NCI-H1048 (cell line): ENCODE results near the gene DOCK4.

Experiments used
- DNase-seq: peaks from one replicate; lab custom pipeline; 2025; lab: John Stamatoyannopoulos, UW

The DOCK4 gene

GRCh38 chr7:111852081-111852480, 354.1 kb downstream of the DOCK4 start:
- no peak for DNase-seq

GRCh38 chr7:111846898-111847297, 359.3 kb downstream of the DOCK4 start:
- no peak for DNase-seq

GRCh38 chr7:111845853-111846252, 360.3 kb downstream of the DOCK4 start:
- DNase-seq = no peak

GRCh38 chr7:111844904-111845671, 361.1 kb downstream of the DOCK4 start:
- no peak for DNase-seq

GRCh38 chr7:111842491-111842890, 363.7 kb downstream of the DOCK4 start:
- no peak for DNase-seq

GRCh38 chr7:111841596-111842205, 364.5 kb downstream of the DOCK4 start:
- DNase-seq = no peak

- no peak for DNase-seq
Measured at GRCh38 chr7:111840528-111840927, 365.7 kb downstream of the DOCK4 start.

- no peak for DNase-seq
Measured at GRCh38 chr7:111839261-111839660, 366.9 kb downstream of the DOCK4 start.

- DNase-seq = no peak
Measured at GRCh38 chr7:111836592-111836991, 369.6 kb downstream of the DOCK4 start.

- DNase-seq = no peak
Measured at GRCh38 chr7:111835066-111835465, 371.1 kb downstream of the DOCK4 start.

GRCh38 chr7:111834367-111834766, 371.8 kb downstream of the DOCK4 start:
- DNase-seq = no peak

- no peak for DNase-seq
Measured at GRCh38 chr7:111833466-111833865, 372.7 kb downstream of the DOCK4 start.

- no peak for DNase-seq
Measured at GRCh38 chr7:111832174-111832573, 374.0 kb downstream of the DOCK4 start.

GRCh38 chr7:111829221-111829620, 377.0 kb downstream of the DOCK4 start:
- no peak for DNase-seq

- DNase-seq = no peak
Measured at GRCh38 chr7:111827863-111828504, 378.2 kb downstream of the DOCK4 start.

- no peak for DNase-seq
Measured at GRCh38 chr7:111825046-111825445, 381.2 kb downstream of the DOCK4 start.

- DNase-seq = no peak
Measured at GRCh38 chr7:111823826-111824225, 382.4 kb downstream of the DOCK4 start.

- no peak for DNase-seq
Measured at GRCh38 chr7:111821046-111821445, 385.2 kb downstream of the DOCK4 start.

- no peak for DNase-seq
Measured at GRCh38 chr7:111820621-111821020, 385.6 kb downstream of the DOCK4 start.

- DNase-seq = no peak
Measured at GRCh38 chr7:111820121-111820520, 386.1 kb downstream of the DOCK4 start.

GRCh38 chr7:111815354-111815753, 390.8 kb downstream of the DOCK4 start:
- DNase-seq = no peak

- DNase-seq = no peak
Measured at GRCh38 chr7:111813306-111813705, 392.9 kb downstream of the DOCK4 start.

GRCh38 chr7:111806232-111806631, 400.0 kb downstream of the DOCK4 start:
- no peak for DNase-seq
